Measurements from ENCODE around the gene LAMA2. TPM values are rescaled to one million over a fixed set of nuclear protein-coding genes. Genes with fewer than 3 reads are reported as not detected.

LAMA2 gene
- total and polyA plus RNA-seq, 3 donors from 2014 or later = 25.9 to 94.8 (median 56.0) TPM

- Histone ChIP-seq H3K27ac (peak overlapping the region; percentile 3 to 69), H3K4me3 (no peak overlapping the region), H3K36me3 (ENCODE audit: low read depth, missing control alignments) (no peaks in the 10 kb centered on the region), H3K9me3 (no peaks in the 10 kb centered on the region), H3K27me3 (no peaks in the 10 kb centered on the region), H3K4me1 (peaks cover 15% of the 10 kb centered on the region)
- TF ChIP-seq POLR2A (IDR thresholded peaks at IDR 0.05) (no peak), CTCF (IDR thresholded peaks at IDR 0.05) (no peak)
- no peak for DNase-seq
- 30 to 43% methylated on average over 4 of the region's 4 CpGs for WGBS, 2 donors
- intact Hi-C loops (cut with DNase I; ENCODE audit: low total_unique reads) = no loop called here
Measured at GRCh38 chr6:129236001-129236517, 353.1 kb downstream of the LAMA2 start.

- no peak overlapping the region for H3K27ac ChIP-seq
- no peak for DNase-seq
- no peaks in the 10 kb centered on the region for H3K36me3 ChIP-seq (ENCODE audit: low read depth, missing control alignments)
- WGBS, 2 donors = 56 to 57% methylated on average over 1 of the region's 1 CpG
- no peaks in the 10 kb centered on the region for H3K27me3 ChIP-seq
- no peaks in the 10 kb centered on the region for H3K9me3 ChIP-seq
- peaks cover 26% of the 10 kb centered on the region for H3K4me1 ChIP-seq
- no peak overlapping the region for H3K4me3 ChIP-seq
- TF ChIP-seq POLR2A (IDR thresholded peaks at IDR 0.05) (no peak), CTCF (IDR thresholded peaks at IDR 0.05) (no peak)
- intact Hi-C loops (cut with DNase I; ENCODE audit: low total_unique reads) = no loop called here
Measured at GRCh38 chr6:129238991-129239390, 356.1 kb downstream of the LAMA2 start.

DNA sequence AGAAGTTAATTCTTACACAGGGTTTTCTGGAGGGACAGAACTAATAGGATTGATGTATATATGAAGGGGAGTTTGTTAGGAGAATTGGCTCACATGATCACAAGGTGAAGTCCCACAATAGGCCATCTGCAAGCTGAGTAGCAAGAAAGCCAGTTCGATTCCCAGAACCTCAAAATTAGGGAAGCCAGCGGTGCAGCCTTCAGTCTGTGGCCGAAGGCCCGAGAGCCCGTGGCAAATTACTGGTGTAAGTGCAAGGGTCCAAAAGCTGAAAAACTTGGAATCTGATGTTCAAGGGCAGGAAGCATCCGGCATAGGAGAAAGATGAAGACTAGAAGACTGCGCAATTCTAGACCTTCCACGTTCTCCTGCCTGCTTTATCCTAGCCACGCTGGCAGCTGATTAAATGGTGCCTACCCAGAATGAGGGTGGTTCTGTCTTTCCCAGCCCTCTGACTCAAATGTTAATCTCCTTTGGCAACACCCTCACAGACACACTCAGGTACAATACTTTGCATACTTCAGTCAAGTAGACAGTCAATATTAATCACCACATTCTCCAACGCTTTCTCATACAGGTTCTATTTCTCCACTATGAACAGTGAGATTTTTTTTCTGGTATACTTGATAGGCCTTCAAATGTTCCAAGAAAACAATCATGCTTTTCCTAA is 357.0 kb downstream of the LAMA2 start:
- TF ChIP-seq POLR2A (IDR thresholded peaks at IDR 0.05) (no peak), CTCF (IDR thresholded peaks at IDR 0.05) (no peak)
- Histone ChIP-seq H3K9me3 (no peaks in the 10 kb centered on the region), H3K4me1 (peaks cover 34% of the 10 kb centered on the region), H3K27me3 (no peaks in the 10 kb centered on the region), H3K36me3 (ENCODE audit: low read depth, missing control alignments) (no peaks in the 10 kb centered on the region), H3K27ac (no peak overlapping the region), H3K4me3 (no peak overlapping the region)
- 91 to 93% methylated on average over 10 of the region's 10 CpGs for WGBS, 2 donors
- DNase-seq = no peak
- intact Hi-C loops (cut with DNase I; ENCODE audit: low total_unique reads) = no loop called here

GRCh38 chr6:129240492-129240853 is 357.5 kb downstream of the LAMA2 start:
- no peaks in the 10 kb centered on the region for H3K36me3 ChIP-seq (ENCODE audit: low read depth, missing control alignments)
- H3K9me3 ChIP-seq = no peaks in the 10 kb centered on the region
- intact Hi-C loops (cut with DNase I; ENCODE audit: low total_unique reads) = no loop called here
- no peak overlapping the region for H3K4me3 ChIP-seq
- 80 to 92% methylated on average over 2 of the region's 2 CpGs for WGBS, 2 donors
- no peak overlapping the region for H3K27ac ChIP-seq
- H3K4me1 ChIP-seq = peaks cover 32% of the 10 kb centered on the region
- no peak for TF ChIP-seq POLR2A (IDR thresholded peaks at IDR 0.05)
- TF ChIP-seq CTCF (IDR thresholded peaks at IDR 0.05) = no peak
- no peak for DNase-seq
- H3K27me3 ChIP-seq = no peaks in the 10 kb centered on the region

- H3K4me1 ChIP-seq = peaks cover 24% of the 10 kb centered on the region
- H3K27me3 ChIP-seq = no peaks in the 10 kb centered on the region
- WGBS, 2 donors = 57 to 63% methylated on average over 2 of the region's 2 CpGs
- intact Hi-C loops (cut with DNase I; ENCODE audit: low total_unique reads) = no loop called here
- H3K36me3 ChIP-seq (ENCODE audit: low read depth, missing control alignments) = no peaks in the 10 kb centered on the region
- TF ChIP-seq CTCF (IDR thresholded peaks at IDR 0.05) (no peak), POLR2A (IDR thresholded peaks at IDR 0.05) (no peak)
- no peaks in the 10 kb centered on the region for H3K9me3 ChIP-seq
- DNase-seq = no peak
- peak overlapping the region in 1 of 2 donors; percentile 66 for H3K27ac ChIP-seq
- H3K4me3 ChIP-seq = no peak overlapping the region
Measured at GRCh38 chr6:129242546-129242945, 359.6 kb downstream of the LAMA2 start.

All from testis (tissue), 3 donors.